GM12878 (cell line): ENCODE results near the gene EHHADH. TPM values are rescaled to one million over a fixed set of nuclear protein-coding genes. Genes with fewer than 3 reads are reported as not detected.

Experiments used
- ATAC-seq: fragments of 200-7000 bp; cut with Tn5 transposase; 3 replicates; pipeline ENCODE4 v1.9.1; 2020; ENCODE audit warnings: mild to moderate bottlenecking, moderate library complexity
- BruUV-seq: library from RNA; stranded (reverse); fragments of 400-500 nt; replicated peaks from 2 replicates; lab custom pipeline; 2021; lab: Mats Ljungman, UMichigan
- CTCF ChIA-PET: fragments of 300-600 bp; sonication (Branson Sonifier 250); formaldehyde crosslinking; extraction: SDS; loops from one replicate; lab custom pipeline; 2021; ENCODE audit warnings: inconsistent platforms; lab: Yijun Ruan, JAX
- POLR2A ChIA-PET: fragments of 350-600 bp; formaldehyde crosslinking; extraction: SDS; loops from one replicate; lab custom pipeline; 2021; ENCODE audit warnings: inconsistent platforms; lab: Charles Lee
- RAD21 ChIA-PET: fragments of 300-600 bp; sonication (Branson Sonifier 250); formaldehyde crosslinking; loops from one replicate; lab custom pipeline; 2023; ENCODE audit warnings: antibody characterized with exemption; ENCODE audit not compliant: unreplicated experiment; lab: Charles Lee
- SMC1A ChIA-PET: fragments of 300-600 bp; sonication (Branson Sonifier 250); formaldehyde crosslinking; loops from one replicate; lab custom pipeline; 2023; ENCODE audit not compliant: unreplicated experiment, uncharacterized antibody; lab: Charles Lee
- DNase-seq: peaks from one replicate; pipeline ENCODE4 v3.0.0-alpha.2; 2011; ENCODE audit warnings: low read depth, low spot score
- FAIRE-seq: peaks from 3 replicates; lab custom pipeline; 2011; peaks lifted over from hg19 to GRCh38; lab: Jason Lieb, UNC
- H2AFZ ChIP-seq: 2 replicates; pipeline ENCODE4 v1.6.0; 2011; ENCODE audit warnings: low read depth, low read length, control low read depth; ENCODE audit not compliant: control insufficient read depth
- H3K27ac ChIP-seq: 2 replicates; pipeline ENCODE4 v1.5.1; 2011; ENCODE audit warnings: control low read depth; ENCODE audit not compliant: control insufficient read depth, insufficient read depth
- H3K27me3 ChIP-seq, 2 experiments: replicated peaks in 1 of 2; 2 replicates each; pipeline versions ENCODE4 v1.6.0 to v1.6.1; 2011; ENCODE audit warnings: low read length in 1 of 2; ENCODE audit not compliant: control insufficient read depth in 2 of 2, insufficient read depth in 2 of 2
- H3K36me3 ChIP-seq, 2 experiments: 2 replicates each; pipeline ENCODE4 v1.5.1; 2011; ENCODE audit warnings: low read length in 1 of 2; ENCODE audit not compliant: control insufficient read depth in 2 of 2, insufficient read depth in 2 of 2
- H3K4me1 ChIP-seq: 2 replicates; pipeline ENCODE4 v1.6.1; 2011; ENCODE audit warnings: mild to moderate bottlenecking, low read length, moderate library complexity, mixed read lengths; ENCODE audit not compliant: control insufficient read depth, insufficient read depth
- H3K4me2 ChIP-seq: 2 replicates; pipeline ENCODE4 v1.6.0; 2011; ENCODE audit warnings: control low read depth; ENCODE audit not compliant: control insufficient read depth, insufficient read depth
- H3K4me3 ChIP-seq: fragments of 200-600 bp; sonication (generic); 2 replicates; pipeline ENCODE4 v1.5.1; 2016
- H3K79me2 ChIP-seq: 2 replicates; pipeline ENCODE4 v1.6.0; 2011; ENCODE audit warnings: low read length; ENCODE audit not compliant: control insufficient read depth, insufficient read depth
- H3K9ac ChIP-seq: 2 replicates; pipeline ENCODE4 v1.8.0; 2011; ENCODE audit warnings: low read length, control low read depth, mixed read lengths; ENCODE audit not compliant: control insufficient read depth, insufficient read depth
- H3K9me3 ChIP-seq: replicated peaks from 3 replicates; pipeline ENCODE4 v1.5.1; 2011; ENCODE audit warnings: mild to moderate bottlenecking, low read length; ENCODE audit not compliant: control insufficient read depth, insufficient read depth
- H4K20me1 ChIP-seq: 2 replicates; pipeline ENCODE4 v1.6.0; 2011; ENCODE audit not compliant: control insufficient read depth, insufficient read depth
- CBX5 ChIP-seq: sonication (generic); IDR thresholded peaks from 2 replicates; pipeline ENCODE4 v1.6.1; 2016; ENCODE audit warnings: low read depth, moderate library complexity, mild to moderate bottlenecking, inconsistent platforms
- CTCF ChIP-seq, 3 experiments: IDR thresholded peaks in 2 of 3; conservative IDR thresholded peaks in 1 of 3; 2 replicates each; pipeline ENCODE4 v1.5.1; 2011; ENCODE audit warnings: low read depth in 3 of 3, low read length in 3 of 3, mild to moderate bottlenecking in 3 of 3, control low read depth in 2 of 3, moderate library complexity in 2 of 3, inconsistent platforms in 1 of 3, mixed read lengths in 1 of 3; ENCODE audit not compliant: control insufficient read depth in 2 of 3, insufficient read depth in 1 of 3; ENCODE audit errors: extremely low read depth in 1 of 3
- ELK1 ChIP-seq: IDR thresholded peaks from 2 replicates; pipeline ENCODE4 v1.6.1; 2012; ENCODE audit warnings: low read depth, low read length, improper control_type of control experiment
- GABPA ChIP-seq: IDR thresholded peaks from 2 replicates; pipeline ENCODE4 v1.6.1; 2014; ENCODE audit warnings: antibody characterized with exemption, low read depth, mild to moderate bottlenecking, inconsistent platforms
- HDGF ChIP-seq: fragments of 450-650 bp; IDR thresholded peaks from 2 replicates; pipeline ENCODE4 v1.6.1; 2016; ENCODE audit warnings: antibody characterized with exemption
- IKZF2 ChIP-seq, 2 experiments: fragments of 450-650 bp; IDR thresholded peaks; 2 replicates each; pipeline ENCODE4 v1.6.1; 2017; ENCODE audit warnings: mild to moderate bottlenecking in 2 of 2, moderate library complexity in 2 of 2
- KAT2A ChIP-seq: conservative IDR thresholded peaks from 2 replicates; pipeline ENCODE4 v1.6.1; 2011; ENCODE audit warnings: low read depth, low read length; ENCODE audit not compliant: control insufficient read depth
- NFYB ChIP-seq: IDR thresholded peaks from 2 replicates; pipeline ENCODE4 v1.6.1; 2011; ENCODE audit warnings: low read depth, mild to moderate bottlenecking, low read length, improper control_type of control experiment, moderate library complexity; ENCODE audit not compliant: insufficient read depth
- NR2C2 ChIP-seq: IDR thresholded peaks from 2 replicates; pipeline ENCODE4 v1.6.1; 2011; ENCODE audit warnings: borderline replicate concordance, low read depth; ENCODE audit not compliant: control insufficient read depth, insufficient read length
- SIX5 ChIP-seq: IDR thresholded peaks from 2 replicates; pipeline ENCODE4 v1.6.1; 2011; ENCODE audit warnings: mild to moderate bottlenecking, low read depth, low read length, moderate library complexity; ENCODE audit not compliant: severe bottlenecking
- TBL1XR1 ChIP-seq: IDR thresholded peaks from 2 replicates; pipeline ENCODE4 v1.6.1; 2012; ENCODE audit warnings: low read depth, low read length, improper control_type of control experiment
- ZNF207 ChIP-seq: fragments of 450-650 bp; IDR thresholded peaks from 2 replicates; pipeline ENCODE4 v1.6.1; 2014; ENCODE audit warnings: antibody characterized with exemption, mild to moderate bottlenecking, borderline replicate concordance
- WGBS: methylation state at CpG from one replicate; pipeline ENCODE4 v1.1.6; 2016; ENCODE audit warnings: low lambda C conversion rate; ENCODE audit not compliant: insufficient replicate concordance, insufficient coverage; ENCODE audit errors: missing lambda C conversion rate; 5-methylcytosine and 5-hydroxymethylcytosine counted together
- in situ Hi-C: fragments of 300-500 bp; cut with MboI; formaldehyde crosslinking; loops from 9 replicates; pipeline ENCODE4 v1.14.3; 2018; ENCODE audit warnings: mixed read lengths
- intact Hi-C: fragments of 100-400 bp; cut with micrococcal nuclease; formaldehyde crosslinking; loops from one replicate; pipeline ENCODE4 v1.14.2; 2022; ENCODE audit not compliant: unreplicated experiment
- polyA plus RNA-seq, 11 experiments: library from polyadenylated mRNA; depleted of rRNA in 4 of 11; unstranded in 6 of 11; stranded (reverse) in 5 of 11; fragments of >200 nt; fragmentation: Nextera tagmentation in 4 of 11; fragmentation: Illumina TruSeq in 1 of 11; extraction: Ambion mirVana in 4 of 11; extraction: Trizol in 1 of 11; gene quantifications; 1 replicate in 1 of 11; 2 replicates in 10 of 11; pipeline versions ENCODE4 v1.2.1 to v1.2.3, GENCODE V29; 2011 to 2016; ENCODE audit warnings: inconsistent platforms in 2 of 11, missing spikeins in 2 of 11, low read depth in 1 of 11
- total RNA-seq, 4 experiments: library from RNA; depleted of rRNA in 3 of 4; stranded (reverse); fragments of >200 nt in 3 of 4; fragmentation: Illumina TruSeq in 1 of 4; extraction: Trizol in 1 of 4; gene quantifications; 2 replicates each; pipeline versions ENCODE4 v1.2.1 to v1.2.3, GENCODE V29; 2013 to 2021
- TF ChIP-seq, protein P1 (sequence below): IDR thresholded peaks from 2 replicates; pipeline ENCODE4 v1.6.1; 2012; ENCODE audit warnings: low read depth, low read length, improper control_type of control experiment

The EHHADH gene
- total and polyA plus RNA-seq, 10 of the 15 experiments (the other 5 are each of a cell fraction or from before 2014, with no cell fraction given), result 0.96 to 8.4 (median 5.3) TPM

DNA sequence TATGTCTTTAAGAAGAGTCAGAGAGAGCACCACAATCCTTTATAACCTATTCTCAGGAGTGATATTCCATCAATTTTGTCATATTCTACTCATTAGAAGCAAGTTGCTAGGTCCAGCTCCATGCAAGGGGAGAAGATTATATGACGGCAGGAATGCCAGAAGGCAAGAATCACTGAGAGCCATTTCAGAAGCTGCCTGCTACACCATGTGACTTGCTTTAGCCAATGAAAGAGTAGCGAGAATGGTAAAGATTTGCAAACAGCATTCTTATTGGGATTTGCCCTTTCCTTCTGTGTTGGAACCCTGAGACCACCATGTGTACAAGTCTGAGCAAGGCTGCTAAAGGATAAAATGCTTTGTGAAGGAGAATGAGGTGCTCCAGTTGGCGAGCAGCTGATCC, 96.5 kb downstream of the EHHADH start:
- in situ Hi-C loops (no loop called here), intact Hi-C loops (no loop called here)
- H3K4me3 ChIP-seq, result no peak overlapping the region
- TF ChIP-seq HDGF (no peak), NFYB (0 out of 2 replicates have a peak, but pooled peaks have one; percentile 50)
- DNase-seq (no peak), FAIRE-seq (no peak), ATAC-seq (no peak)
- no peaks in the 10 kb centered on the region for H3K4me1 ChIP-seq
- ChIA-PET POLR2A (no interaction called here), RAD21 (no interaction called here), CTCF (interaction anchor here (0.8 to 1.5 kb wide), 2 partner anchors 19 to 21 kb away, joined by 3 to 8 read pairs; no protein-coding TSS in a partner anchor), SMC1A (interaction anchor here (1.6 kb wide), 1 partner anchor 10 kb away, joined by 3 read pairs; no protein-coding TSS in a partner anchor)
- no peaks in the 10 kb centered on the region for H3K9me3 ChIP-seq
- no peaks in the 10 kb centered on the region for H3K79me2 ChIP-seq
- H3K27me3 ChIP-seq, result peaks cover 3 to 14% of the 10 kb centered on the region in 2 experiments
- no peak overlapping the region for H3K4me2 ChIP-seq
- 56% methylated on average over 3 of the region's 3 CpGs for WGBS
- no peak overlapping the region for H3K9ac ChIP-seq
- H3K36me3 ChIP-seq, result no peaks in the 10 kb centered on the region
- no peak overlapping the region for H3K27ac ChIP-seq
- no peak overlapping the region for H2AFZ ChIP-seq
- no peaks in the 10 kb centered on the region for H4K20me1 ChIP-seq
- no TSS peak for BruUV-seq

DNA sequence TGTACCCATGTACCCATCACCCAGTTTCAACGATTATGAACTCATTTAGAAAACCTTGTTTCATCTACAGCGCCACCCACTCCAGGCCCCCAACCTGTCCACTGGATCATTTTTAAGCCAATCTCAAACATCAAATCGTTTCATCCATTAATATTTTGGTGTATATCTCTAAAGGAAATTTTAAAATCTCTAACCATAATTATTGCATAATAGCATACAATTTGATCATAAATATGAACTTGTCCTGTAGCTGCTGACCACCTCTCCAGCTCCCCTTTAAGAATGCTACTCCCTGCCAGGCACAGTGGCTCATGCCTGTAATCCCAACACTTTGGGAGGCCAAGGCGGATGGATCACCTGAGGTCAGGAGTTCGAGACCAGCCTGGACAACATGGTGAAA, 98.2 kb downstream of the EHHADH start:
- FAIRE-seq, result no peak
- in situ Hi-C loops (no loop called here), intact Hi-C loops (no loop called here)
- Histone ChIP-seq H3K9ac (no peak overlapping the region), H2AFZ (no peak overlapping the region), H3K27me3 (peaks cover 5 to 24% of the 10 kb centered on the region in 2 experiments), H3K9me3 (no peaks in the 10 kb centered on the region), H3K36me3 (no peaks in the 10 kb centered on the region)
- ChIA-PET CTCF (no interaction called here), POLR2A (no interaction called here)
- TF ChIP-seq TBL1XR1 (no peak), CTCF (IDR thresholded peaks at IDR 0.05 in 2 of 3, conservative IDR thresholded peaks at IDR 0.05 in 1 of 3; ENCODE audit: control insufficient read depth in 2 of 3, extremely low read depth in 1 of 3, insufficient read depth in 1 of 3, low read depth in 3 of 3, low read length in 3 of 3) (no peak), ZNF207 (no peak), CBX5 (no peak), ELK1 (no peak), KAT2A (no peak), IKZF2 (IDR thresholded peaks at IDR 0.05) (no peak), GABPA (no peak), SIX5 (no peak), NR2C2 (no peak)
- TF ChIP-seq, protein P1, sequence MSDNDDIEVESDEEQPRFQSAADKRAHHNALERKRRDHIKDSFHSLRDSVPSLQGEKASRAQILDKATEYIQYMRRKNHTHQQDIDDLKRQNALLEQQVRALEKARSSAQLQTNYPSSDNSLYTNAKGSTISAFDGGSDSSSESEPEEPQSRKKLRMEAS, result no peak
- TF ChIP-seq, all 136 proteins: peak for 0
- ChIA-PET RAD21 (interaction anchor here (1.3 kb wide), 1 partner anchor 20 kb away, joined by 3 read pairs; no protein-coding TSS in a partner anchor), SMC1A (interaction anchor here (0.9 to 1.6 kb wide), 2 partner anchors 9 to 17 kb away, joined by 3 read pairs; no protein-coding TSS in a partner anchor)
- no peaks in the 10 kb centered on the region for H4K20me1 ChIP-seq
- no peak overlapping the region for H3K27ac ChIP-seq
- H3K4me3 ChIP-seq, result no peak overlapping the region
- WGBS, result 53% methylated on average over 5 of the region's 5 CpGs
- DNase-seq (no peak), ATAC-seq (no peak)
- H3K79me2 ChIP-seq, result no peaks in the 10 kb centered on the region
- no TSS peak for BruUV-seq
- H3K4me2 ChIP-seq, result no peak overlapping the region
- no peaks in the 10 kb centered on the region for H3K4me1 ChIP-seq
